Activated naive CD8-positive, alpha-beta T cell treated with anti-CD3 and anti-CD28 coated beads, Interleukin-2, amount 10 ng/mL, durations not matched to agents 7 days and 5 days (primary cell): ENCODE results near the gene LZTS2. TPM values are rescaled to one million over a fixed set of nuclear protein-coding genes. Genes with fewer than 3 reads are reported as not detected.

ENCODE experiments used
- ATAC-seq: fragments of 150-1000 bp; cut with Tn5 transposase; one replicate; pipeline ENCODE4 v1.10.0; 2021; ENCODE audit warnings: low read depth, moderate library complexity
- POLR2A ChIA-PET: fragments of 350-600 bp; sonication (Branson Sonifier 250); formaldehyde crosslinking; loops from one replicate; lab custom pipeline; 2021; ENCODE audit warnings: antibody characterized with exemption; lab: Charles Lee
- DNase-seq: peaks from one replicate; pipeline ENCODE4 v3.0.0; 2021
- H3K27ac Mint-ChIP-seq: one replicate; pipeline ENCODE4 v1.8.0; 2022; ENCODE audit warnings: mild to moderate bottlenecking, mixed read lengths
- H3K27me3 Mint-ChIP-seq: one replicate; pipeline ENCODE4 v1.8.0; 2022; ENCODE audit warnings: mild to moderate bottlenecking, moderate library complexity, mixed read lengths
- H3K36me3 Mint-ChIP-seq: one replicate; pipeline ENCODE4 v1.8.0; 2021; ENCODE audit warnings: mild to moderate bottlenecking, mixed read lengths
- H3K4me1 Mint-ChIP-seq: one replicate; pipeline ENCODE4 v1.8.0; 2021; ENCODE audit warnings: mixed read lengths
- H3K4me3 Mint-ChIP-seq: one replicate; pipeline ENCODE4 v1.8.0; 2022; ENCODE audit warnings: mild to moderate bottlenecking, moderate library complexity, mixed read lengths
- H3K9me3 Mint-ChIP-seq: one replicate; pipeline ENCODE4 v1.8.0; 2021; ENCODE audit warnings: mixed read lengths
- total RNA-seq, 2 experiments: library from RNA; stranded (reverse); gene quantifications; one replicate each; pipeline ENCODE4 v1.2.3, GENCODE V29; 2021

The LZTS2 gene
- total RNA-seq, 2 experiments from 2014 or later: 22.0 to 22.4 TPM

- no peak for DNase-seq
- no peak for ATAC-seq
- Mint-ChIP-seq H3K9me3 (no peaks in the 10 kb centered on the region), H3K4me1 (no peaks in the 10 kb centered on the region), H3K27me3 (no peaks in the 10 kb centered on the region), H3K4me3 (no peak overlapping the region), H3K27ac (no peak overlapping the region), H3K36me3 (no peaks in the 10 kb centered on the region)
- POLR2A ChIA-PET: interaction anchor here (1.9 kb wide), 1 partner anchor 10 kb away, joined by 4 read pairs; no protein-coding TSS in a partner anchor
Observed at GRCh38 chr10:101006593-101007098, 7.0 kb downstream of the LZTS2 start.

GRCh38 chr10:101007099-101007711 lies 7.6 kb downstream of the LZTS2 start:
- Mint-ChIP-seq H3K36me3 (no peaks in the 10 kb centered on the region), H3K9me3 (no peaks in the 10 kb centered on the region), H3K27ac (no peak overlapping the region), H3K27me3 (no peaks in the 10 kb centered on the region), H3K4me3 (no peak overlapping the region), H3K4me1 (no peaks in the 10 kb centered on the region)
- ATAC-seq: no peak
- no peak for DNase-seq
- POLR2A ChIA-PET: interaction anchor here (1.9 kb wide), 1 partner anchor 10 kb away, joined by 4 read pairs; no protein-coding TSS in a partner anchor

DNA sequence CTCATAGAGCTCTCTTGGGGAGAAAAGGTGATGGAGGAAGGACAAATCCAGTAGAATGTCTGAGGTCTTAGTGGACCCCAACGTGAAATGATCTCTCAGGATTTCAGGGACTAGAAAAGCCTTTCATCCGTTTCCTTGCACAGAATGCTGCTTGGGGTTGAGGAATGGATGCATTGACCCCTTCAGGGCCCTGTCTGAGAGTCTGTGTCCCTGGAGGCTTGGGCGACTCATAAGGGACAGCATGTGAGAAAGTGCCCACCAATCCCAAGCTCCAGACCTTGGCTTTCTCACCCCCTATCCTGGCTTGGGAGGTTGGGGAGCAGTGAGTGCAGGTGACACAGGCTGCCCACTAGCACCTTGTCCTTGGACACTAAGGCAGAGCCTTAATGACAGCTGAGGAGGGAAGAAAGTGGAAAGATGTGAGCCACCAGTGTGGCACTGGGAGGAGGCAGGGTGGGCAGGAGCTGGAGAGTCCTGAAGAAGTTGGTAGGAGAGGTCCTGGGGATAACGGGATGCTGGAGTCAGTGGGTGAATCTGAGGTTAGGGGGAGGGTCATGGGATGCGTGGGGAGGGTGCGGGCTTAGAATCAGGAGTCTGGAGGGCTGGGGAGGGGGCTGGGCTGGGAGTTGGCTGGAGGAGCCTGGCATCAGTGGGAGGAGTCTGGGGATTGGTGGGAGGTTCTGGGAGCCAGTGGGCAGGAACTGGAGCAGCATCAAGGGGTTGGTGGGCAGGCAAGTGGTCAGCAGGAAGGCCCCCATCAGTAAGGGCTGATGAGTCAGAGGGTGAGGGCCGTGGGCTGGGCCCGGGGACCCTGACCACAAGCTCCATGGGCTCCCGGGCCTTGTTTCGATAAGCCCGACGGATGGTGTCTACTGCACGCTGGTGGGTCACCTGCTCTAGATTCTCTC lies 8.6 kb downstream of the LZTS2 start:
- Mint-ChIP-seq H3K4me3 (no peak overlapping the region), H3K9me3 (no peaks in the 10 kb centered on the region), H3K36me3 (no peaks in the 10 kb centered on the region), H3K4me1 (peaks cover 3% of the 10 kb centered on the region), H3K27ac (no peak overlapping the region), H3K27me3 (no peaks in the 10 kb centered on the region)
- no peak for DNase-seq
- no peak for ATAC-seq
- POLR2A ChIA-PET: interaction anchor here (0.5 to 1.9 kb wide), 2 partner anchors 11 to 74 kb away, joined by 4 read pairs; no protein-coding TSS in a partner anchor

DNA sequence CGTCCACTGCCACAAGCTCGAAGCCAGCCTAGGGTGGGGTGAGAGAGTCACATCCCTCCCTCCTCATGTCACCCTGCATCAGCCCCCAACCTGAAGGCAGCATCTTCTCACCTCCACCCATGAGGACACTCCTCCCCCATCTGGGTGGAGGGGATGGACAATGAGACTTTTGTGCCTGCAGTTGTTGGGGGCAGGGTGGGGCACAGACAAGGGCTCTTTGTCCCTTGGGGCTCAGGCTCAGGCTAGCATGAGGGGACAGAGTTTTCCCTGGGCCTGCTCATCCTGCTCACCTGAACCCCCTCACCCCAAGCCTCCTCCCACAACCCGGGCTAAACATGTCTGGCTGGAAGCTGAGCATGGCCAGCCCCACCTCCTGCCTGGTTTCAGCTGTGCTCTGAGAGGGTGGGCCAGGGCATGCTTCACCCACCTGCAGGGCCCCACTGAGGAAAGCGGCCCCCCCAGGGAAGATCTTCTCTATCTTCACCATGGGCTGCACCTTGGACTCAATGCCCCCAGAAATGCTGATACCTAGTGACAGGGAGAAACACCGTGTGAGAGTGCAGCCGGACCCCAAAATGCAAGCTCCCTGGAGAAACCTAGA lies 9.3 kb downstream of the LZTS2 start:
- Mint-ChIP-seq H3K36me3 (no peaks in the 10 kb centered on the region), H3K9me3 (no peaks in the 10 kb centered on the region), H3K27me3 (no peaks in the 10 kb centered on the region), H3K4me3 (no peak overlapping the region), H3K4me1 (peaks cover 4% of the 10 kb centered on the region), H3K27ac (no peak overlapping the region)
- no peak for ATAC-seq
- DNase-seq: no peak
- POLR2A ChIA-PET: interaction anchor here (0.5 kb wide), 1 partner anchor 75 kb away, joined by 4 read pairs; no protein-coding TSS in a partner anchor

- H3K4me1 Mint-ChIP-seq: peaks cover 8% of the 10 kb centered on the region
- peaks cover 4% of the 10 kb centered on the region for H3K27me3 Mint-ChIP-seq
- H3K27ac Mint-ChIP-seq: no peak overlapping the region
- ATAC-seq (no peak), DNase-seq (no peak)
- POLR2A ChIA-PET: no interaction called here
- no peak overlapping the region for H3K4me3 Mint-ChIP-seq
- H3K36me3 Mint-ChIP-seq: no peaks in the 10 kb centered on the region
- no peaks in the 10 kb centered on the region for H3K9me3 Mint-ChIP-seq
Observed at GRCh38 chr10:101010329-101010728, 10.7 kb downstream of the LZTS2 start.

- Mint-ChIP-seq H3K27me3 (peaks cover 14% of the 10 kb centered on the region), H3K9me3 (no peaks in the 10 kb centered on the region), H3K36me3 (no peaks in the 10 kb centered on the region), H3K27ac (no peak overlapping the region), H3K4me1 (peaks cover 9% of the 10 kb centered on the region), H3K4me3 (no peak overlapping the region)
- DNase-seq (no peak), ATAC-seq (no peak)
- POLR2A ChIA-PET: interaction anchor here (0.6 kb wide), 1 partner anchor 534 kb away, joined by 4 read pairs; no protein-coding TSS in a partner anchor
Observed at GRCh38 chr10:101011517-101012423, 12.2 kb downstream of the LZTS2 start.

DNA sequence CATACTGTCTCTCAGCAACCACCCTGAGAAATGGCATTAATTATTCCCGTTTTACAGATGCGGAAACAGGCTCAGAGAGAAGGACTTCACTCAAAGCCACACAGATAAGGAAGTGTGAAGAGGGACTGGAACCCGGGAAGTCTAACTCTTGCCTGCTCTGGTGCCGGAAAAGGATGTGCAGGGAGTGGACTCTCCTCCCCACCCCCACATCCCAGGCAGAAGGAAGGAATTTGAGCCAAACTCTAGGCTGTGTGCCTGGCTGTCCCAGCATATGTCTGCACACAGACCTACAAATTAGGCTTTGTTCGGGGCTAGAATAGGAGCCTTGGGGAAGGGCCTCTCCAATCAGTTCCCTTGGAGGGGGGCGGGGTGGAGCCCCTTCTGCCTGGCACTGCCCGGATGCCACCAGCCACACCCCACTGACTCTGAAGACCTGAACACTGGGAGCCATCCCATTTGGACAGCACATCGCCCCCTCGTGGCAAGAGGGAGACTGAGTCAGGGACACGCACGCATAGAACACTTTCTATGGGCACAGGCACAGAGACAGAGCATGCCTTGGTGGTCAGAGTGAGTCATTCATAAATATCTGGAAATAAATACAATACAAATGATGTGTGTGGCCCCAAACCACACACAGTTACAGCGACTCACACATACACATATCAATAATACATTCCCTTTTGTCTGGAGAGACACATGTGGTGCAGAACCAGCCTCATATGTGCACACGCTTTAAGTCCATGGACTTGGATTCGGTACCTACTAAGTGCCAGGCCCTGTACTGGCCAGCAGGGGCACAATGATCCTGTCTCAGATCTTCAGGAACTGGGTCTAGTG lies 13.1 kb downstream of the LZTS2 start:
- POLR2A ChIA-PET: no interaction called here
- no peak overlapping the region for H3K4me3 Mint-ChIP-seq
- H3K36me3 Mint-ChIP-seq: no peaks in the 10 kb centered on the region
- ATAC-seq: peak; percentile 91
- peak; percentile 79 for DNase-seq
- H3K27me3 Mint-ChIP-seq: peaks cover 23% of the 10 kb centered on the region
- no peaks in the 10 kb centered on the region for H3K9me3 Mint-ChIP-seq
- no peak overlapping the region for H3K27ac Mint-ChIP-seq
- H3K4me1 Mint-ChIP-seq: peaks cover 9% of the 10 kb centered on the region

DNA sequence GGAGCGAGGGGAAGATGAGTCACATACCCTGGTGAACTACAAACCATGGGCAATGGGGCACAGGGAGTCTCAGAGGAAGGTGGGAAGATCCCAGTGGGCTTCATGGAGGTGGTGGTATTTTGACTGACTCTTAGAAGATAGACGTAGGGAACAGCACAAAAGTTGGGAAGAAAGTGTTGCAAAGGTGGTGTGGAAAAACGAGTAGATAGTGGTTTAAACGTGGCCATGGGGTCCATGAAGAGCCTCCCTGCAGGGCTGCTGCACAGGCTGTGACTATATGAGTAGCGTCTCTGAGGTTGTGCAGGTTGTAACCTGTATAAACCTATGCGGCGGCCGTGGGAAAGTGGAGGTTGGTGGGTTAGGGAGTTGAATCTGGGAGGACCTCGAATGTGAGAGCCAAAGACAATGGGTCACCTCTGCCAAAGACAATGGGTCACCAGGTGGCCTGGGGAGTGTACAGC lies 13.8 kb downstream of the LZTS2 start:
- DNase-seq: no peak

GRCh38 chr10:101014230-101014884 lies 14.7 kb downstream of the LZTS2 start:
- no peaks in the 10 kb centered on the region for H3K36me3 Mint-ChIP-seq
- peak; percentile 84 for DNase-seq
- no peak overlapping the region for H3K27ac Mint-ChIP-seq
- POLR2A ChIA-PET: interaction anchor here (1.0 to 3.4 kb wide), 3 partner anchors 12 to 18 kb away, joined by 3 to 15 read pairs (median 4); no protein-coding TSS in a partner anchor
- no peak for ATAC-seq
- no peak overlapping the region for H3K4me3 Mint-ChIP-seq
- H3K9me3 Mint-ChIP-seq: no peaks in the 10 kb centered on the region
- H3K27me3 Mint-ChIP-seq: peaks cover 31% of the 10 kb centered on the region
- peaks cover 13% of the 10 kb centered on the region for H3K4me1 Mint-ChIP-seq

More for the DNA sequence above, 13.8 kb downstream of the LZTS2 start:
- Mint-ChIP-seq H3K27ac (no peak overlapping the region), H3K4me1 (peaks cover 10% of the 10 kb centered on the region), H3K36me3 (no peaks in the 10 kb centered on the region), H3K9me3 (no peaks in the 10 kb centered on the region), H3K4me3 (no peak overlapping the region), H3K27me3 (peaks cover 28% of the 10 kb centered on the region)
- no peak for ATAC-seq
- POLR2A ChIA-PET: interaction anchor here (3.4 kb wide), 1 partner anchor 16 kb away, joined by 15 read pairs; no protein-coding TSS in a partner anchor

GRCh38 chr10:101014966-101015581 lies 15.5 kb downstream of the LZTS2 start:
- peaks cover 14% of the 10 kb centered on the region for H3K4me1 Mint-ChIP-seq
- H3K36me3 Mint-ChIP-seq: no peaks in the 10 kb centered on the region
- H3K9me3 Mint-ChIP-seq: no peaks in the 10 kb centered on the region
- H3K27me3 Mint-ChIP-seq: peaks cover 37% of the 10 kb centered on the region
- no peak for DNase-seq
- no peak overlapping the region for H3K4me3 Mint-ChIP-seq
- no peak overlapping the region for H3K27ac Mint-ChIP-seq
- POLR2A ChIA-PET: interaction anchor here (0.9 to 3.4 kb wide), 4 partner anchors 11 to 17 kb away, joined by 3 to 15 read pairs (median 4); partner anchors contain the start of genes PDZD7 and SFXN3
- ATAC-seq: no peak

- no peak for ATAC-seq
- H3K4me3 Mint-ChIP-seq: no peak overlapping the region
- POLR2A ChIA-PET: interaction anchor here (0.9 to 3.4 kb wide), 2 partner anchors 15 to 18 kb away, joined by 3 to 15 read pairs; partner anchors contain the start of genes PDZD7 and SFXN3
Observed at GRCh38 chr10:101015582-101015973, 16.0 kb downstream of the LZTS2 start.

More at GRCh38 chr10:101015582-101015973, 16.0 kb downstream of the LZTS2 start:
- DNase-seq: no peak
- Mint-ChIP-seq H3K4me1 (peaks cover 14% of the 10 kb centered on the region), H3K27me3 (peaks cover 37% of the 10 kb centered on the region), H3K36me3 (no peaks in the 10 kb centered on the region), H3K27ac (no peak overlapping the region), H3K9me3 (no peaks in the 10 kb centered on the region)
